DMS153 treated with DMSO at 0.1 percent for 48 hours (cell line): ENCODE measurements around the gene ACTL8.

Experiments used
- DNase-seq: peaks from one replicate; lab custom pipeline; 2025; ENCODE audit not compliant: unreplicated experiment; lab: John Stamatoyannopoulos, UW

Gene ACTL8

DNA sequence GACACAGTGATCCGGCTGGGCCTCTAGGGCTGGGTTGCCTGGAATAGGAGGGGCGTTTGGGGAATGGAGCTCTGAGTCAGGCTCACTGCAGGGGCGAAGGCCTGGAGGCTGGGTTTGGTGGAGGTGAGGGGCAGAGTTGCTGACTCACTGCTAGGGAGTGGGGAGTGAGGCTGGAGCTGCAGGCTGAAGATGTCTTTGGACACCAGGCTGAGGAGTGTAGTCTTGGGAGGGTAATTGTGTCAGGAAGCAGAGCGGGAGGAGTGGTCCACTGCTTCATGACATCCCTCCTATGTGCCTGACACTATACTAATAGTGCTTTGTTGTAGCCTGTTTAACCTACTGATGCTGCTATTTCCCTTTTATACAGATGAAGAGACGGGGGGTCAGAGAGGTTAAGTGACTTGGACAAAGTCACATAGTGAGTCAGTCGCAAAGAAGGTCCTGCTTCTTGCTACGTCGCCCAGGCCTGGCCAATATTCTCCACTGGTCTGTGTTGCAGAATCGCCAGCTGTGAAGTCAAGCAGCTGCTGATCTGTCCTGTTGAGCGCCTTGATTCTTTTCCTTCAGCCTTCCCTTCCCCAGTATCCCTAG, 13.6 kb downstream of the ACTL8 start:
- no peak for DNase-seq

DNA sequence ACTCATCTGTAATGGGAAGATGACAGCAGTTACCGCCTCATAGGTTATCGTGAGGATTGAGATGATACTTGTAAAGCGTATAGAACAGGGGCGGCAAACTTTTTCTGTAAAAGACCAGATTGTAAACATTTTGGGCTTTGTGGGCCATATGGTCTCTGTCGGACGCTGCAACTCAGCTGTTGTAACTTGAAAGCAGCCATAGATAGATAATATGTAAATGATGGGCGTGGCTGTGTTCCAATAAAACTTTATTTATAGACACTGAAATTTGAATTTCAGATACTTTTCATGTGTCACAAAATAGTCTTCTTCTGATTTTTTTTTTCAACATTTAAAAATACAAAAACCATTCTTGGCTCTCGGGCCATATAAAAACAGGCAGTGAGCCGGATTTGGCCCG, 15.8 kb downstream of the ACTL8 start:
- no peak for DNase-seq

DNA sequence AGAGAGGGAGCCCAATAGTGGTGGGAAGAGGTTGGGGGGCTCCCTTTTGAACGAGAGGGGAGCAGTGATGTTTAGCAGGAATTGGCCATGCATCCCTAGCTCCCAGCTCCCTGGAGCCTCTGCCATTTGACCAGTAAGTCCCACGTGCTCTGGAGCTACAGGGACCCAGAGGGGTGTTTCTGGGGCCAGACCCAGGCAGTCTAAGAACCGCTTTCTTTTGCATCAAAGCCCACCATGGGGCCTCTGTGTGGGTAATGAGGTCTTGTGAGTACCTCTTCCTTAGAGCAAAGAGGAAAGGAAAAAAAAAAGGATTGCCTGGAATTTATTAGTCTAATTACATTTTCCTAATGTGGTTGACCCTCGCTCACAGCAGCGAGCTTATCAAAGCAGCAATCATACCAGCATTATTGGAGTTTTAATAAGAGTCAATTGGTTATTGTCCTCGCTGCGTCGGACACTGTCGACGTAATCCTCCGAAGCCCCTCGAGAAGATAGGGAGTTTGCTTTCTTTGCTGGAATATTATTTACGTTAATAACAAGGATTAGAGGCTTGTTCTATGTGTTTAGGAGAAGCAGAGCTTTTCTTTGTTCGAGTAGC, 17.6 kb downstream of the ACTL8 start:
- no peak for DNase-seq

DNA sequence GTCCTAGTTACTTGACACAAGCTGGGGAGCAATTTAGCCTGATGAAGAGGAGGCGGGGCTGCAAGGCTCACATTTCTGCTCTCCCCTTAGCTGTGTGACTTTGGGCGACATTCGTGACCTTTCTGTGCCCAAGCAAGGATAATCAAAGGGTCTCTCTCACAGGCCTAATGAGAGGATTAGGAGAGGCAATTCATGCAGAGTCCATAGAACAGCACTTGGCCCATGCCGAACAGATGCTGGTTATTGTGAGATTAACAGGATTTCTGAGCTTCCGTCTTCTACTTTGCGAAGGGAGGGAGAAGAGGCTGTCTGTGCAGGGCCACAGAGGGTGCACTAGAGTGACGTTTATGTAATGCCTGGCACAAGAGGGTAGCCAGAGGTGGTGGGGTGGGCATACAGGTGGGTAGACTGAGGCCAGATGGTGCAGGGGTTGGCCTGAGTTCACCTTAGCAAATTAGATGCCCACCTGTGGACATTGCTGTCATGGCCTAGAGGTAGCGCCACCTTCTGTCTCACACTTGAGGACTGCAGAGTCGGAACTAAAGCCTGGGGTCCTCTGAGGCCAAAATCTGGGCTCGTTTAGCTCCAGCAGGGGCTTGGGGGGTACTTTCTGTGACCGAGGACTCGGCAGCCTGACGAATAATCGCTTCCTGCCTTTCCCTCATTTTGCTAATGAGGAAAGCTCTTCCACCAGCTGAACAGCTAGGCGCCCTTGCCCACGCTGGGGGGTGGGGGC, 18.6 kb downstream of the ACTL8 start:
- DNase-seq = no peak

DNA sequence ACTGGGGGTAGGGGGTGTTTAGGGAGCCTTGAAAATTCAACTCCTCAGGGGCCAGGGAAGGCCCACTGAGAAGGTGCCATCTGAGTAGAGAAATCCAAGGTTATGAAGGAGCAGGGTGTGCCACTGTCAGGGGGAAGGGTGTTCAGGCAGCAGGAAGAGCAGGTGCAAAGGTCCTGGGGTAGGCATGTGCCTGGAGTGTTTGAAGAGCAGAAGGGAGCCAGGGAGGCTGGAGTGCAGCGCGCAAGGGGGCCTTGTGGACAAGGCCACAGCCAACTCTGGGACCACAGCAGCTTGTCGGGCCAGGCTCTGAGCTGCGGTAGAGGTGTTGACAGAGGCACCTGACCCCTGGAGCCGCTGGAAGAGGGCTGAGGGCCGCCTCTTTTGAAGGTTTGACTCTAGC, 19.3 kb downstream of the ACTL8 start:
- no peak for DNase-seq

DNA sequence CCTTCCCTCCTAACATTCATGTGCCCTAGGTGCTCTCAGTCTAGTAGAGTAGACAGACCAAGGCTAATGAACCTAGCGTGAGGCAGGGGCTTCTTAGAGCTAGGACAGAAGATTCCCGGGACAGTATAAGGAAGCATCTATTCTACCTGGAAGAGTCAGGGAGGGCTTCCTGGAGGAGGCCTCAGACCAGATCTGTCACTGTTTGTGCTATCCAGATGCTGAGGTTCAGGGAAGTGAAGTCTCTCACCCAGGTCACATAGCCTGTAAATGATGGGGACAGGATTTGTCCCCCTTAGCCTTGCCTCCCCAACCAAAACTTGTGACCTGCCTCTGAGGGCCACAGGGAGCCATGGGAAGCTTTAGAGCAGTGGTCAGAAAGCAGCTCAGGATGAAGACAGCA, 20.7 kb downstream of the ACTL8 start:
- DNase-seq = no peak

DNA sequence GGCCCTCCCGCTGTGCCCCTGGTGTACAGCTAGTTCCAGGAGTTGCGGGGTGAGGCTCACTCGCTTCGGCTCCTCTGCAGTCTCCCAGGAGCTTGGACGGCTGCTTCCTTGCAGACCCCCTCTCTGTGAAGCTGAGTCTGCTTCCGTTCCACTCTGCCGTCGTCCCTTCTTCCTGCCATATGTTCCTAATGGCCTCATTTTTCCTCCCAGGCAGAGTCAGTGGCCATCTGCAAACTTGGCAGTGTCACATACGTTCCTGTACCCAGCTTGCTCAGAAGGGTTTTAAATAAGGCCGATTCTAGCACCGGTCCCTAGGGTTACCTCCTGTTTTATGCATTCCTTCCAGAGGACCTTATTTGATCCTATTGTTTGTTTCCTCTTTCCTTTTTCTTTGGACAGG, 21.3 kb downstream of the ACTL8 start:
- DNase-seq = no peak

DNA sequence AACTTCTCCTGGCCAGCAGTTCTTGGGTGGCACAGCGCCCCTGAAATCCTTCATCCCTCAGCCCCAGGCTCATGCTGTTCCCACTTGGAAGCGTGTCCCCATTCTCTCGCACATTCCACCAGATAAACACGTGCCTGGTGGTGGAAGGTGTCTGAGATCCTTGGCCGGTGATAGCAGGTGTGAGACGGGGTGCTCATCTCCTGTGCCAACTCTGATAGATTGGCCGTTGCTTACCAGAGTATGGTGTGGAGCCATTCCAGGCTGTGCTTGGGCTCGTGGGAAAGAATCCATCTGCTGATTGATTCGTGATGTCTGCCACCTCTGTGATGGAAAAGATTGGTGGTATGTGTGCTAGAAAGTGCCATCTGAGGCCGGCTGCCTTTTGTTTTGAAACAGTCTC, 22.2 kb downstream of the ACTL8 start:
- DNase-seq = no peak

DNA sequence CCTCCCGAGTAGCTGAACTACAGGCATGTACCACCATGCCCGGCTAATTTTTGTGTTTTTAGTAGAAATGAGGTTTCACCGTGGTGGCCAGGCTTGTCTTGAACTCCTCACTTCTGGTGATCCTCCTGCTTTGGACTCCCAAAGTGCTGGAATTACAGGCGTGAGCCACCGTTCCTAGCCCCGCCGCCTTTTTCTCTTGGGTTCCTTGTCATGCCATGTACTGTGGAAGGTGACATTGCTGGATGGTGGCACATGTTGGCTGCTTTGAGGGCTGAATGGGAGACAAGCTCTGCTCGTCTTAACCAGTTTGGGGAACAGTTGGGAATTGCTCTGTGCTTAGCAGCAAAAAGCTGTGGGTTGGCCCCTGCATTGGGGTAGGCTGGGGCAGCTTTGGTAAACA, 22.7 kb downstream of the ACTL8 start:
- no peak for DNase-seq

DNA sequence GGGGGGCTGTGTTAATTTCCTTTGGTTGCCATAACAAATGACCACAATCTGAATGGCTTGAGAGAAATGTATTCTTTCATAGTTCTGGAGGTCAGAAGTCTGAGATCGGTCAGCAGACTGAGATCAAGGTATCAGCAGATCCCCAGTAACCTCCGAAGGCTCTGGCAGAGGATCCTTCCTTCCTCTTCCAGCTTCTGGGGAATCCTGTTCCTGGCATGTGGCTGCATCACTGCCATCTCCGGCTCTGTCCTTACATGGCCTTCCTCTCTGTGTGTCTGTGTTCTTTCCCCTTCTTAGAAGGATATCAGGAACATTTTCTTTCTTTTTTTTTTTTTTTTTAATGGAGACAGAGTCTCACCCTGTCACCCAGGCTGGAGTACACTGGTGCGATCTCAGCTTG, 25.8 kb downstream of the ACTL8 start:
- DNase-seq = no peak

DNA sequence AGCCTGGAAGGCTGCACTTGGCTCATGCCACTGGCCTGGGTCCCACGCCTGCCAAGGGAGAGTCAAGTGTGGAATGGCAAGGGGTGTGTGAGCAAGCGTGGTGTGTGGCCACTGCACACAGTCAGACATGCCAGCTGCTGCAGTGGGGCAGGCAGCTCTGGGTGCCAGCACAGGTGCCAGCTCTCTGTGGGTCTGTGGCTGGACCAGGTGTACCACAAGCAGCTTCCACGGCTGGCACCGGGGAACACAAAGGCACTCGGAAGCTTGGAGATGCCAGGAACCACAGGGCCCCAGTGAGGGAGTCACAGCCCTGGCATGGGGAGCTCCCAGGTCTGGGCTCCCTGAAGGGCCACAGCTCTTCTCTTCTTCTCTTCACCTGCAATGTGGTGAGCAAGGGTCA, 34.8 kb downstream of the ACTL8 start:
- no peak for DNase-seq

DNA sequence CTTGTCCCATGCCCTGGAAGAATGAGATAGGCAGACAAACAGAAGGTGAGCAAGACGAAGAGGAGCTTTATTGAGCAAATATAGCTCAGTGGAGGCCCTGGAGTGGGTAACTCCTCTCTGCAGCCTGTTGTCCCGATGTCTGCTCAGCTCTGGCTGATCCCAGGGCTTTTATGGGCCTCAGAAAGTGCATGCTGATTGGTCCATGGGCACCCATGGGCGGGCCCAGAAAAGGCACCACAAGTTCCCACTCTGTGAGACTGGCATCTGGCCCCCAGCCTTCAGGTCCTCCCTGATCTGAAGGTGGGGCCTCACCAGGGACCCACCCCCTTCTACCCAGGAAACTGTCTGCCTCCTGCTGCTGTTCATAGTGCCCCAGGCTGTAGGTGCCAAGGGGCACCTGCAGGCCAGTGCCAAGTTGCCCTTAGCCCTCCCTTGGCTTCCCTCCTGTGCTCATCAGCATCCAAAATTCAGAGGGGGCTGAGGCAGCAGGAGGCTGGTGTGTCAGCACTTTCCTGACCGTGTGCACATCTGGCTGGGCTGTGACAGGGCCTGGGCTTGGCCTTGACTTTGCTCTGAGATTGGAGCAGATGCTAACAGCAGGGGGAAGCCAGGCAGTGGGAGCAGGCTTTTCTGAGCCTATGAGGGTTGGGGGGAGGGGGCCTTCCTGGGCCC, 35.4 kb downstream of the ACTL8 start:
- no peak for DNase-seq

DNA sequence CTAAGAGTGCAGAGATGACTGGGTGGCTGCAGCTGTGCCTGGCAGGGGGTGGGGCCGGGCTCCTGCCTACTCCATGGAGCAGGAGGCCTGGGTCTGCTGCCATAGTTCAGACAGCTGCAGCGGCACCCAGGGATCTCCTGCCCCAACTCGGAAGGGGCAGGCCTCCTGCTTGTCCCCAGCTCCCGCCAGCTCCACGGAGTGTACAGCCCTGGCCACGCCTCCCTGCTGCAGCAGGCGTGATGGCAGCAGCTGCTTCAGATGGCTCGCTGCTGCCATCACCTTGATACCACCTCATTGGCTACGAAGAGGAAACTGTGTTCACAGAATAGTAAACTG, 35.9 kb downstream of the ACTL8 start:
- DNase-seq = no peak

DNA sequence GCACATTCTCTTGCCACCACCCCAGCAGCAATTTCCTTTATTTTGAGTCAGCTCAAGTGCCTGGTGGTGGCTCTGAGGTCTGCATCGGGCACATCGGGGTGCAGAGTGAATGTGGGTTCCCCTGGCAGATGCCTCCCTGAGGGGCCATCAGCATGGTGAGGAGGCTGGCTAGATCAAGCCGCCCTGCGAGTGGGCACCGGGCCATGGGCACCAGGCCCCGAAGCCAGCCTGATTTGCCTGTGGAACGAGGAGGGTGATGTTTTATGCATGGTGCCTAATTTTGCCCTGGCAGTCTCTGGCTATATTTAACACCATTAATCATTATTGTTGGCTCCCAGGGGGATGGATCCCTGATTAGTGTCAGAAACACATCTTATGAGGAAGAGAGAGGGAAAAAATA, 36.3 kb downstream of the ACTL8 start:
- no peak for DNase-seq

DNA sequence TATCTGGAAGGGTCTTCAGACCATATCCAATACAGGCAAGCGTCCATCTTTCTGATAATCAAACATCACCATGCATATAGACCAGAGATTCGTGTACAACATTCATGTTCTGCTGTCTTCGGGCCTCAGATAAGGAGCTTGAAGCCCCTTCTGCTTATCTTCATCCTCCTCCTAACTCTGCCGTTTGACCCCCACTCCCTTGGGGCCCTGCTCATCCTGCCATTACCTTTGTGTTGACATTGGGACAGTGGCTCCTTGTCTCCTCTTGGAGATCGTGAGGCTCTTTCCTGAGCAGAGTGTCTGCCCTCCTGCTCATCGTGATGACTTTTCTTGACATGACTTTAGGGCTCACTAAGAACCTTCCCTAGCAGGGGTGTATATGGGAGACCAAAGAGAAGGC, 37.3 kb downstream of the ACTL8 start:
- DNase-seq = no peak

DNA sequence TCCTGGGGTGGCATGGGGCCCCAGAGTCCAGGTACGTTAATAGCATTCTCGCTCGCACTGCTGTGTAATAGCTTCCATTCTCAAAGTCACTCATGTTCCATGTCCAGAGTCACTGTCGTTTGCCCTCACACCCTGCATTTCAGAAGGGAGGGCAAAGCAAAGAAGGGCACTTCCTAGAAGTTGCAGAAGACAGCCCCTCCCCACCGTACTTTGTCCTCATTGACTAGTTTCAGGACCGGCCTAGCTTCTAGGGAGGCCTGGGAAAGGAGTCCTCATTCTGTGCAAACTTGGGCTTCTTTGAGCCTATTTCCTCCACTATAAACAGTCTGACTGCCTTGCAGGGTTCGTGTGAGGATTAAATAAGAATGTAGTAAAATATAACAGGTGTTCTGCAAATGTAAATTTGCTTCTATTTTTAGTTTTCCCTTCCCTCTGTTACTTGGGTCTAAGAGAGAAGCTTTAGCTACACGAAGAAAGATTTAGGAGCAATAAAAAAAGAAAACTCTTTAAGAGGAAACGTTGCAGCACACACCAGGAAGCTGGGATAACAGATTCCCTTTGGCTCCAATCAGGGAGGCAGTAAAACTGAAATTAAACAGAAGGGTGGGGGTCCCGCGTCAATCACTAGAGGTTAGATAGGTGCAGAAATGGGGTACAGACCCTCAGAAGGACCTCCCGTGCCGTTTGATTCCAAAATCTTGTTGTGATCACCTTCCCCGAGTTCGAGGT, 40.1 kb downstream of the ACTL8 start:
- no peak for DNase-seq

DNA sequence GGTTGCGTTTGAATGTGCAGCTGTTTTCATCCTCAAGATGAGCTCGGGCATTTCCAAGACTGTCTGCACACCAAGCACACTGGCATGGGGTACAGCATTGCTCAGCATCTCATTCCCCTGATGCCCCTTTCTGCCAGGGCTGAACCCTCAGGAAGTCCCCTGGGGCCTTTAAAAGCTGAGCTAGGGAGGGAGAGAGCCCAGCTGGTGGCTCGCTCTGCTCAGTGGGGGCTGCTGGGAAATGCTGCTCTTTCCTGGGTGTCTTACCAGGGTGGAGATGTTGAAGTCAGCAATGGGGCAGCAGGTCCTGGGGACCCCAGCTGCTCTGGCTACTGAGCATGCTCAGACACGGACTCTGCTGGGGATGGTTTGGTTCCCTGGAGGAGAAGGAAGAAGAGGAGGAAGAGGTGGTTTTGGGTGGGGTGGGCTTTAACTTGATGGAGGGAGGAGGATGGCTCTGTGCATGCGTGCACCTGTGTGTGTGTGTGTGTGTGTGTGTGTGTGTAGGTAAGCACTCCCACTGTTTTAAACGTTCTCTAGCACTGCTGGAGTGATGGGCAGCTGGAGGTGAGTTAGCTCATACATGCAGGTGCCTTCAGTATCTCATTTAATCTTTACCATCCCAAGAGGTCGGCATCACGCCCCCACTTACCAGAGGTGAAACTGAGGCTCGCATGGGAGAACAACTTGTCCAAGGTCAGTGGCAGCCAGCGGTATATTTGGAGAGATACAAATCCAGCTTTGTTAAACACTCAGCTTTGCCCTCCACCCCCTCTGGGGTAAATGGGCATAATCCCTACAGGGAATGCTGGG, 40.9 kb downstream of the ACTL8 start:
- DNase-seq = no peak

DNA sequence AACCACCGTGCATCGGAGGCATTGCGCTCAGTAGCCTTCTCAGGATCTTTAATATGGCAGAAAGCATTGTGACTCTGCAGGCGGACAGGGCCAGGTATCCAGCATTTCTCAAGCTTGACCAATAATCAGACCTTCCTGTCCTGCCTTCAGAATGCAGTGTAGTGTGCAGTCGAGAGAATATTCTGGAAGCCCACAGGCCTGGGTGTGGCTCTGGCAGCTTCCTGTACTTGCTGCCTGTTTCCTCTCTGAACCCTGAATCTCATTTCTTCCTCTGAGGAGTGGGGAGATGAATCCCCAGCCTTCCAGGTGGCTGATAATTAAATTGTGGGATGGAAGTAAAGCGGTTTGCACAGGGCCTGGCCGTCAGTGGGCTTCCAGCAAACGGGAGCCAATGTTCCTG, 42.3 kb downstream of the ACTL8 start:
- DNase-seq = no peak

DNA sequence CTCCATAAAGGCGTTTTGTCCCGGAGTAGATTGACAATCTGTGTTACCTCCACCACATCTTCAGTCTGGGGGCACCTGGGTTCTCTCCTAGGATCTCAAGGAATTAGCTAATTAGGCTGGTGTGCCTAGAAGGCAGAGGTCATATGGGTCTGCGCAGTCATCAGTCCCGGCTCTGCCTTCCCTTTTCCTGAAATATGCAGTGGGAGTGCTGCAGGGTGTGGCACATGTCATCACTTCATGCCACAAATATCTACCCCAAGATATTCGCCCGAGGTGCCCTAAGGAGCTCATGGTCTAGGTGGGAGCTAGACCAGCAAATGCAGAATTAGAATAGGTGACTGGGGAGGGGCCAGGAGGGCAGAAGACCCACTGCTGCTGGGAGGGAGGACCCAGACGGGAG, 42.9 kb downstream of the ACTL8 start:
- no peak for DNase-seq

DNA sequence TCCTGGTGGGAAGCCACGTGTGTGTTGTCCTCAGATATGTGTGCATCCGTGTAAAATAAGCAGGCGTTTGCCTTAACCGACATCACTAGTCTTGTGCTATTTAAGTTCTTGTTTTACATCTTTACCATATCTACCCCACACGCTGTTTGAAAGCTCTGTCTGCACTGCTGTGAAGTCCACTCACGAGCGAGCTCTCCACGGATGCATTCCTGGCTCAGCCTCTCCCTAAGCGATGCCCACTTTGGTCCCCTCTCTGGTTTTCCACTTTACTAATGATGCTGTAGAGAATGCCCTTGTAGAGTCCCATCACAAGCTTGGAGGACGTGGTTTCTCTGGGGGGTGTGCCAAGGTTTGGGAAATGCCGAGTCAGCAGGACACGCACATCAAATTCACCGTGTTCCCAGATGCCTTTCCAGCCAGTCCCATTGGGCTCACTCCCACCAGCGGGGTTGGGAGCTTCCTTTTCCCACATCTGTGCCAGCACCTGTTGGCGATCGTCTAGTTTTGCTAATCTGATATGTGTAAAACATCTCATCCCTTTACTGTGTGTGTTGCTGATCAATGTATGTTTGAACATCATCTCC, 43.8 kb downstream of the ACTL8 start:
- no peak for DNase-seq

DNA sequence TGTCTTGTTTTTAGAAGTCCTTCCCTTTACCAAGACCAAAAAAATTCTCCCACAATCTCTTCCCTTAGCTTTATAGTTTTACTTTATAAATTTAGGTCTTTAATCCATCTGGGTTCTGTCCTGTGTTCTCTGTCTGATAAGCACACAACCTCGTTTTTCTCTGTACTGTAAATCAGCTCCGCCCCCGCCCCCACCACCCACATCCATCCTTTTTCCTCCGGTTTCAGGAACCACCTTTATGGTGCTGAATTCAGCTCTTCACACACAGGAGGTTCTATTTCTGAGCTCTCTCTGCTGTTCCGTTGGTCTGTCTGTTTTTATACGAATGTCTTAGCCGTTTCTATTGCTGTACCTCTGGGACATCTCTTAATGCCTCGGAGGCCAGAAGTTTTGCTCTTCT, 44.5 kb downstream of the ACTL8 start:
- no peak for DNase-seq
